HG03457 (cell line): ENCODE measurements around the gene ATRIP.

ENCODE experiments used
- ATAC-seq: cut with Tn5 transposase; IDR thresholded peaks from one replicate; pipeline ENCODE4 v1.9.1; 2021; ENCODE audit warnings: moderate number of reproducible peaks; ENCODE audit not compliant: unreplicated experiment

ATRIP gene

DNA sequence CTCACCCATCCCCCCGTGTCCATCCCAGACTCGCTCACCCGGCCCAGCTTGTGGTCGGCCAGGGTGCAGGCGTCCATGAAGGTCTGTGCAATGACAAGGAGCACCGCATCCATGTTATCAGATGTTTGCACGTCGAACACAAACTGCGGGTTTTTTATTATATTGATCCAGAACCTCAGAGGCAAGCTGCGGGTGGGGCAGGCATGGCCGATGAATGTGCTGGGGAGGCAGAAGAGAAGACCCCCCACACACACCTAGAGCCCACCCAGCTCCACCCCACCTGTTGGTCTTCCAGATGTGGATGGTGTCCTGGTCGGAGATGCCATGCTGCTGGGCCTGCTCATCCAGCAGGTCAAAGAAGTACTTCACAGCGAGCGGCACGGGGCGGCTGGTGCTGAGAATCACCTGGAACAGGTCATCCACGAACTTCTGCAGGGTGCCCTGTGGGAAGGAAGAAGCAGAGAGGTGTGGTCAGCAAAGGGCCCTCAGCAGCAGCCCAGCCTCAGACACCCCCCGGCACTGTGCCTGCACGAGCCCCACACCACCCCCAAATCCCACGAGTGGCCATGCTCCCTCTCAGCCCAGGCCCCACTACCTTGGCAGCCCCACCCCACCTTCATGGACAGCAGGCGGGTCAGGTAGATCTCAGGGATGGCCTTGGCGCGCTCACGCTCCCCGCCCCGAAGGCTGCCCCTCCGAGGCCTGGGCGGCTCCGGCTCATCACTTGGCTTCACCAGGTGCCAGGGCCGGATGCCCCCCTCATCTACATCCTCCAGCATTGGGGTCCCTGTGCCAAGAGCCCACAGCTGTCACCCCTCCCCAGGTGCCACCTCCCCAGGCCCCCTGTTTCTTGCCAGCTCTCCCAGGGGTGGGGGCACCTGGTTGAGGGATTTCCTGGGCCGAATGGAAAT is 37.0 kb upstream of the ATRIP start:
- ATAC-seq, result no peak

DNA sequence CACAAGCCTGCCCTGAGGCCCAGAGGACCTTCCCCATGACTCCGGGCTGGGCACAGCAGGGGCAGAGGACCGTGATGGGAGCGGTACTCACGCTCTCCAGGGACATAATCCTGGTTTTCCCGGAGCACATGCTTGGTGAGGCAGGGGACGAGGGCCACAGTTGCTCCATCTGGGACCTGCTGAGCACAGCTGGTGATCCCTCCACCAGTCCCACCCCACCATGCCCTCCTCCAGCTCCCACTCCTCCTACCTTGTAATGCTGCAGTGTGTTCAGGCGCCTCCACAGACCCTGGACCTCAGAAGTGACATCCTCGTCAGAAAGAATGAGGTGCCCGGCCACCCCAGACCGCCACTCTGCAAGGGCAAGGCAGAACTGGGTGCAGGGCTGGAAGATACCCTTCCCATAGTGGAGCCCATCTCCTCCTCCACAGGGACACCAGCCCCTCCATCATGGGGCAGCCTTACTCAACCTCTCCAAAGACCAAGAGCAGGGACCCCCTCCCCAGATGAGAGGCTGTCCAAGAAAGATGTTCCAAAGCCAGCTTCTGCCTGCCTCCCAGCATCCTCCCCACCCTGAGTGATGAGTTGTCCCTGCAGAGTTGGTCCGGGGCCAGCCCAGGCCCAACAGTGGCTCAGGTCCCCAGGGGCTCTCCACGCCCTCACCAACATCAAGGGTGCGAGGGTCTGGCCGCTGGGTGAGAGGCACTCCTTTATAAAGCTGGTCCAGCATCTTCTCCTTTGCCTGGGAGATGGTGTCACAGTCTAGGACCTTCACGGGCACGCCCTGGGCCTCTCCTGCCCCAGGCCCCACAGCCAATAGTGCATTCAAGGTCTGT is 36.1 kb upstream of the ATRIP start:
- ATAC-seq, result no peak

DNA sequence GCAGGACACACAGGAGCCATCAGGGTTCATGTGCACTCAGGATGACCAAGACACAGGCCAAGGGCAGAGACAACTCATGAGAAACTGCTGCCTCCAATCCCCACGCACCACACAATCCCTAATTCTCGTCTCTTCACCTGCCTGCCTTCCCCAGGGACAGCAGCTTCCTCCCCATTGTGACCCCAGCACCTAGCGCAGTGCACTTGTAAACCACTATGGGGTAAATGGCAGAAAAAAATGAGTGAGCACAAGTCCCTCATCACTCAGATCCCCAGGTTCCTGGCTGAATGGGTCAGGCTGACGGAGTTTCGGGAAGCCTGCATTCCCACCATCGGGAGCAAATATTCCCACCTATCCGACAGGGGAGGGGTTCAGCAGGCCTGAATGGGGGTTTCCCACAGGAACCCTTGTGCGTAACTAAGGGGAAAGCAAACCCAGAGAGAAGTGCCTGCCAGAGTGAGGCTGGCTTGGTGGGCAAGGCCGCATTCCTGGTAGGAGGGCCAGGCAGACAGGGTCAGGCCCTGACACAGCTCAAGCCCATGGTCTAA is 35.4 kb upstream of the ATRIP start:
- no peak for ATAC-seq

DNA sequence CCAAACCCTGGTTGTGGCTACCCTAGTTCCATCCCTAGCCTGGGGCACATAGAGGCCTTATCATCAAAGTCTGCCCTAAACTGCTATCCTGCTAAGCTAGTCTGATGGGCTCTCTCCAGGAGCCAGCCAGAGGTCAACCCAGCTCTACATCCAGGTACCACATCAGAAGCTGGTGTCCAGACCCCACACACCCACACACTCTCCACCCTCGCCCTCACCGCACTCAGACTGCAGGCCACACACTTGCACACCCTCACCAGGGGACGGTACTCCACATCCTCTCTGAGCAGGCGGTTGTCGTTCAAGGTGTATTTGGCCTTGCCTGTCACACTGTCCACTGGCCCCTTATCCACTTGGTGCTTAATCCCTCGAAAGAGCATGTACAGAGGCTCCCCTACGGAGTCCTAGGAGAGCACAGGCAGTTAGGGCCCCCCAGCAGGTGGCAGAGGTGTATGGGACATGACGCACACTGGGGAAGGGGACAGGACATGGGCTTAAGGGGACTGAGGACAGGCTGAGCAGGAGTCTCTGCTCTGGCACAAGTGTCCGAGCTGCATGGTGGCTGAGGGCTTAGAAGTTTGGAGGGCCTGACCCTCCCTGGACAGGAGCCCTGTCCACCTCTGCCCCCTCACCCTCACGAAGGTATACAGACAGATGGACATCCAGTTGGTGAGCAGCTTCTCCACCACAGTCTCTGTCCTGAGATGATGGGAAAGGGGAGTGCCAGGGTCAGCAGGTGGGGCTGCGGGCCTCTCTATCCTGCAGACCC is 34.7 kb upstream of the ATRIP start:
- ATAC-seq, result no peak

DNA sequence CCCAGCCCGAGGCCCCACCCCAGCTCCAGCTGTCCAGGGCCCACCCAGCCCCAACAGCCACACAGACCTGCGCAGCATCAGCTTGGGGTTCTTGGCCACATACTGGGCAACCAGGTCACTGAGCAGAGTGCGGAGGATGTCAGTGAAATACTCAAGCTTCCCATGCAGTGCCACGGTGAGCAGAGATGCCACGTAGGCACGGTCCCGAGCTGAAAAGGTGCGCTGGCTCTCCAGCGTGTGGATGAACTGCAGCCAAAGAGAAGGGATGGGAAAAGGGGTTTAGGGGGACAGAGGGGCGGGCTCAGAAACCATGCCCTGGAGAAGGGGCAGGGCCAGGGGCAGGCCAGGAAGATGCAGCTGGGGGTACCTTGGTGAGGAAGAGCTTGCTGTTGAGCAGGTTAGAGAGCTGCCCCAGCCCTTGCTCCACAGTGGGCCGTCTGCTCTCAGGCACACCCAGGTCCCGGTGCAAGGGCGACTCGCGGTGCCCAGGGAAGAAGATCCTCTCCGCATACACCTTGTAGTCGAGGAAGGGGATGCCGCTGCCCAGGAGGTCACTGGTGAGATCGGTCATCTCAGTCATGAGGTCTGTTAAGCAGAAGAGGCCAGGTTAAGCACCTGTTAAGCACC is 34.0 kb upstream of the ATRIP start:
- no peak for ATAC-seq

- no peak for ATAC-seq
Observed at GRCh38 chr3:48413086-48413485, 33.5 kb upstream of the ATRIP start.

GRCh38 chr3:48413611-48414010 is 32.9 kb upstream of the ATRIP start:
- no peak for ATAC-seq

DNA sequence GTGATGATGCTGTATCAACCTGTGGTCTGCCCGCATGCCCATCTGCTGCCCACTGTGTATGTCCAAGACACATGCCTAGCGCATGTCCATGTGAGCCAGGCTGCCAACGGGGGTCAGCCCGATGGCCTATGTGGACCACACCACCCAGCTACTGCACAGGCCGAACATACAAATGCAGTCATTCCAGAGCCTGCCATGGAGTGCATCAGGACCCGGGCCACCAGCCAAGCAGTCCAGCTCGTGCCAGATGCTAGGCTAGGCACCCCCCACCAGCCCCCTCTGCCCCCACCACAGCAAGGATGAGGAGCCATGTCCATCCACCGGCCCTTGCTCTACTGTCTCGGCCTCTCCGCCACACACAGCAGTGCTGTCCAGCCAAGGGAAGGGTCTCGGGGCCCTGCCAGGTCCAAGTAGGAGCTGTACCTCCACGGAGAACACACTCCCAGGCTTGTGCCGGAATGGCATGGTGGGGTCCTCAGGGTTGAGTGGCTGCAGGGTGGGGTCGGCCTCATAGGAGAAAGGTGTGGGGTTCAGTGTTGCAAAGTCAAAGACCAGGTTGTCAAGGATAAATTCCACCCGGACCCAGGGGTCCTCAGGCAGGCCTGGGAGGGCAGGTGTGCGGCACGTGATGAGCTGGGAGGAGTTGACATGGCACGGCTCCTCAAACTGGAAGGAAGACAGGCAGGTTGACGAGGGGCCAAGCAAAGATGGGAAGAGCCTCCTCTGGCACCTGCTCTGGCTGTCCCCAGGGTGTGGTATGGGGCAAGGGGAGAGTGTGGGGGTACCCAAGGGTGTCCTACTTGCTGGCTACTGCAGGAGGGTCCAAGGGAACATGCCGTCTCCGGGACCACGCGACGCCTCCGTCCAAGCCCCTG is 31.9 kb upstream of the ATRIP start:
- ATAC-seq, result no peak

DNA sequence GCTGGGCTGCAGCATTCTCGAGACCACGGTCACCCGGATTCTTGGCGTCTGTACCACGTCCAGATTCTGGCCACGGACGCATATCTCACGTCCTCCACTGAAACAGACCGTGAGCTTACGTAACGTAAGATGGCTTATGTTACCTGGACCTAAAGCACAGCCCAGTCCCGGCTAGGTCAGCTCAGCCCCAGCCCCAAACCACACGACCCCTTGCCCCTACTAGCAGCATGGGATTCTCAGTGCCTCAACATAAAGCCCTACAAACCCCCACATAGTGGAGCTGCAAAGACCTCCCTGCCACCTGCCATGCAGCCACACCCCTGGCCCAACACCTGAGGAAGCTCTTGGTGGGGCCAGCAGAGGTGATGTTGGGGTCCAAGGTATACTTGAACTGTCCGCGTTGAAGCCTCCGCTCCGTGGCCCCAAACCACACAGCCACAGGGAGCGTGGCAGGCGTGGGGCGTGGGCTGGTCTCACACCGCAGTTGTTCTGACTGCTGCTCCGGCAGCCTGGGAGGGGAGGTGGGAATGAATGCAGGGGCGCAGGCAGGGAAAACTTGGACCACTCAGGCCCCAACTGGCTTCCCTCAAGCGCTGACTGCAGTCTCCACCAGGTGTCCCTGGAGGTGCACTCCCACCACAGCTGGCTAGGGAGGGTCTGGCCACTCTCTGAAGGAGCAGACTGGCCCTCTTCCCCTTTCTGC is 31.1 kb upstream of the ATRIP start:
- no peak for ATAC-seq

DNA sequence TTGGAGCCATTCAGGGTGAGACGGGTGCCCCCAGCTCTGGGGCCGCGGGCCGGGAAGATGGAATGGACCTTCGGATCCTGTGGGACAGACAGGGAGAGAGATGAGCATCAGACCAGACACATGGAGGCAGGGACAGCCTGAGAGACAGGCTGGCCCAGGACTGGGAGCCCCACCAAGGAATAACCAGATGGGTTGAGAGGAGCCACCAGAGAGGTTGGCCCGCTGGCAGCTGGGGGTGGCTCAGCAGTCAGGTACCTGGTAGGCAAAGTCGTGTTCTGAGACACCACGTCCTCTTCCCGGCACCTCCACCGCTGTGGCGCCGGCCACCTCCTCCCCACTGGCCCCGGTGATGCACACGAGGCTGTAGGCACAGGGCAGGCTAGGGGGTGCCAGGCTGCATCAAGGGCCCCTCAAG is 30.4 kb upstream of the ATRIP start:
- ATAC-seq, result no peak

- ATAC-seq, result no peak
Observed at GRCh38 chr3:48416546-48416945, 30.0 kb upstream of the ATRIP start.

- ATAC-seq, result no peak
Observed at GRCh38 chr3:48417529-48418108, 28.9 kb upstream of the ATRIP start.

DNA sequence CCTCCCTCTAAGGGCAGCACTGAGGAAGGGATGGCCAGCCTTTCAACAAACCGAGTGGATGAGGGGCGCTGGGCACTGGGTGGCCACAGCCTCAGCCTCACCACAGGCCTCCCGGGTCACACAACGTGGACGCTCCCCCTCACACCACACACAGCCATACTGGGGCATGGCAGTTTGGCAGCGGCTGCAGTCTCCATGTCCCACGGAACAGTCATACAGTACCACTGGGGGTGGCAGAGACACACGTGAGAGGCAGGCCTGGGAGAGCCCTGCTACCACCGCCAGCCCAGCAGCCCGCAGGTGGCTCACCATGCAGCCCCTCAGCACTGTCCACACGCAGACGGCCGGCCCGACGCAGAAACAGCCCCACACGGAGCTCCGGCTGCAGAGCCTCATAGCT is 28.4 kb upstream of the ATRIP start:
- ATAC-seq, result no peak

GRCh38 chr3:48418651-48419050 is 27.9 kb upstream of the ATRIP start:
- no peak for ATAC-seq

DNA sequence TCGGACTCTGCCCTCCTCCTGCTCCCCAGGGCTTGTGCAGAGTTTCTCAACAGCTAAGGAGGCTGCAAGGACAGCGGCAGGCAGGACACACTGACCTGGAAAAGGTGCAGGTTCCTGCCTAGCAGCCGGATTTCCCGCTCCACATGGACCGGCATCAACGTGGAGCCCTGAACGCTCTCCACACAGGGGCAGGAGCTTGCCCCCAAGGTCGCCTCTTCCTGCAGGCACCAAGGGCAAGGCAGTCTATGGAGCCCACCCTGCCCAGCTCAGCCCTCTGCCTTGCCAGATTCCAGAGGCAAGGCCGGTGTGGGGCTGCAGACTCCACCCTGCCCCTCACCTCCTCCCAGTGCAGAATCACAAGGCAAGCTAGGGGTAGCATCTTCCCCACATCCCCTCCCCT is 27.4 kb upstream of the ATRIP start:
- no peak for ATAC-seq

GRCh38 chr3:48419597-48419996 is 26.9 kb upstream of the ATRIP start:
- no peak for ATAC-seq

GRCh38 chr3:48420561-48420960 is 26.0 kb upstream of the ATRIP start:
- ATAC-seq, result no peak

- ATAC-seq, result no peak
Observed at GRCh38 chr3:48422272-48422671, 24.3 kb upstream of the ATRIP start.

GRCh38 chr3:48422681-48423080 is 23.9 kb upstream of the ATRIP start:
- ATAC-seq, result no peak
